ENCODE data around the gene KCNJ13.

Gene KCNJ13

GRCh38 chr2:232748038-232748437 is 28.3 kb downstream of the KCNJ13 start:
- no peak for TF ChIP-seq CTCF (IDR thresholded peaks at IDR 0.05; ENCODE audit: low read depth, low read length)
- DNase-seq, result no peak
- Histone ChIP-seq H3K36me3 (peaks cover 33% of the 10 kb centered on the region), H3K4me3 (ENCODE audit: low read depth, low read length) (no peak overlapping the region), H3K4me1 (no peaks in the 10 kb centered on the region), H3K9me3 (no peaks in the 10 kb centered on the region), H3K27me3 (no peaks in the 10 kb centered on the region)

- Histone ChIP-seq H3K9me3 (no peaks in the 10 kb centered on the region), H3K4me1 (no peaks in the 10 kb centered on the region), H3K4me3 (ENCODE audit: low read depth, low read length) (no peak overlapping the region), H3K36me3 (peaks cover 24% of the 10 kb centered on the region), H3K27me3 (no peaks in the 10 kb centered on the region)
- TF ChIP-seq CTCF (IDR thresholded peaks at IDR 0.05; ENCODE audit: low read depth, low read length), result no peak
- DNase-seq, result no peak
These were observed 31.4 kb downstream of the KCNJ13 start for GRCh38 chr2:232744963-232745362.

GRCh38 chr2:232741972-232742371 is 34.4 kb downstream of the KCNJ13 start:
- Histone ChIP-seq H3K36me3 (peaks cover 7% of the 10 kb centered on the region), H3K4me3 (ENCODE audit: low read depth, low read length) (no peak overlapping the region), H3K27me3 (no peaks in the 10 kb centered on the region), H3K4me1 (no peaks in the 10 kb centered on the region), H3K9me3 (no peaks in the 10 kb centered on the region; the same call in 1 of the 2 replicates)
- DNase-seq, result no peak
- no peak for TF ChIP-seq CTCF (IDR thresholded peaks at IDR 0.05; ENCODE audit: low read depth, low read length)

GRCh38 chr2:232741294-232741693 is 35.1 kb downstream of the KCNJ13 start:
- TF ChIP-seq CTCF (IDR thresholded peaks at IDR 0.05; ENCODE audit: low read depth, low read length), result no peak
- Histone ChIP-seq H3K4me3 (ENCODE audit: low read depth, low read length) (no peak overlapping the region), H3K27me3 (no peaks in the 10 kb centered on the region), H3K9me3 (no peaks in the 10 kb centered on the region; the same call in 1 of the 2 replicates), H3K36me3 (peaks cover 10% of the 10 kb centered on the region), H3K4me1 (no peaks in the 10 kb centered on the region)
- DNase-seq, result no peak

GRCh38 chr2:232731470-232731869 is 44.9 kb downstream of the KCNJ13 start:
- H3K4me1 ChIP-seq, result no peaks in the 10 kb centered on the region
- no peaks in the 10 kb centered on the region for H3K9me3 ChIP-seq
- no peaks in the 10 kb centered on the region for H3K27me3 ChIP-seq
- no peak overlapping the region for H3K4me3 ChIP-seq (ENCODE audit: low read depth, low read length)
- H3K36me3 ChIP-seq, result peaks cover 32% of the 10 kb centered on the region
- no peak for TF ChIP-seq CTCF (IDR thresholded peaks at IDR 0.05; ENCODE audit: low read depth, low read length)
- no peak for DNase-seq

GRCh38 chr2:232728785-232729184 is 47.6 kb downstream of the KCNJ13 start:
- no peak for DNase-seq
- H3K9me3 ChIP-seq, result no peaks in the 10 kb centered on the region
- H3K4me1 ChIP-seq, result peaks cover 6% of the 10 kb centered on the region

More at GRCh38 chr2:232728785-232729184, 47.6 kb downstream of the KCNJ13 start:
- TF ChIP-seq CTCF (IDR thresholded peaks at IDR 0.05; ENCODE audit: low read depth, low read length), result no peak
- no peaks in the 10 kb centered on the region for H3K27me3 ChIP-seq
- H3K36me3 ChIP-seq, result peaks cover 20% of the 10 kb centered on the region
- H3K4me3 ChIP-seq (ENCODE audit: low read depth, low read length), result no peak overlapping the region

Data from BE2C (cell line).